Amniotic stem cell (primary cell): Measurements from ENCODE around the gene VWCE.

Source experiments
- DNase-seq: peaks from one replicate; lab custom pipeline; 2025; lab: John Stamatoyannopoulos, UW

The VWCE gene

GRCh38 chr11:61327669-61328071, 32.6 kb upstream of the VWCE start:
- no peak for DNase-seq

GRCh38 chr11:61325649-61326414, 30.7 kb upstream of the VWCE start:
- no peak for DNase-seq

- DNase-seq: no peak
Observed at GRCh38 chr11:61315260-61315659, 20.1 kb upstream of the VWCE start.

GRCh38 chr11:61310749-61311148, 15.6 kb upstream of the VWCE start:
- DNase-seq: no peak

GRCh38 chr11:61309739-61310138, 14.6 kb upstream of the VWCE start:
- DNase-seq: no peak

- no peak for DNase-seq
Observed at GRCh38 chr11:61309141-61309540, 14.0 kb upstream of the VWCE start.

- no peak for DNase-seq
Observed at GRCh38 chr11:61307354-61307753, 12.2 kb upstream of the VWCE start.

GRCh38 chr11:61306221-61306620, 11.1 kb upstream of the VWCE start:
- DNase-seq: no peak

- DNase-seq: no peak
Observed at GRCh38 chr11:61305417-61305816, 10.3 kb upstream of the VWCE start.

GRCh38 chr11:61303725-61304124, 8.6 kb upstream of the VWCE start:
- no peak for DNase-seq

- DNase-seq: no peak
Observed at GRCh38 chr11:61302550-61302949, 7.4 kb upstream of the VWCE start.

GRCh38 chr11:61298663-61299244, 3.6 kb upstream of the VWCE start:
- DNase-seq: no peak

- peak; percentile 56 for DNase-seq
Observed at GRCh38 chr11:61297746-61298145, 2.6 kb upstream of the VWCE start.

- DNase-seq: no peak
Observed at GRCh38 chr11:61297341-61297740, 2.2 kb upstream of the VWCE start.

GRCh38 chr11:61295596-61295926, 445 bp upstream of the VWCE start:
- no peak for DNase-seq

GRCh38 chr11:61293867-61294716, 1.0 kb downstream of the VWCE start:
- no peak for DNase-seq

- no peak for DNase-seq
Observed at GRCh38 chr11:61292356-61292755, 2.8 kb downstream of the VWCE start.

GRCh38 chr11:61290905-61291690, 4.0 kb downstream of the VWCE start:
- DNase-seq: no peak

- DNase-seq: no peak
Observed at GRCh38 chr11:61287338-61287977, 7.7 kb downstream of the VWCE start.

- DNase-seq: no peak
Observed at GRCh38 chr11:61283613-61284012, 11.5 kb downstream of the VWCE start.

GRCh38 chr11:61281581-61282250, 13.4 kb downstream of the VWCE start:
- no peak for DNase-seq
